HFF-Myc (cell line): ENCODE data around the gene KCNC2.
"Not testable (repeated sequence)": the region's sequence is repeated elsewhere in the genome, so short reads cannot be mapped to it uniquely, and the experiment has no call there.

Experiments used
- DNase-seq: peaks from one replicate; pipeline ENCODE4 v3.0.0-alpha.2; 2011; ENCODE audit warnings: low read depth; ENCODE audit errors: extremely low read depth
- H3K4me3 ChIP-seq: replicated peaks from 2 replicates; pipeline ENCODE4 v1.5.1; 2011; ENCODE audit warnings: low read depth, mild to moderate bottlenecking, control low read depth, low read length
- CTCF ChIP-seq: IDR thresholded peaks from 2 replicates; pipeline ENCODE4 v1.5.1; 2012; ENCODE audit warnings: mild to moderate bottlenecking, low read depth, low read length, control low read depth; ENCODE audit errors: missing control alignments

KCNC2 gene

GRCh38 chr12:75196408-75196807 lies 13.2 kb downstream of the KCNC2 start:
- DNase-seq = no peak
- TF ChIP-seq CTCF = no peak
- H3K4me3 ChIP-seq = no peak overlapping the region

GRCh38 chr12:75194250-75194649 lies 15.4 kb downstream of the KCNC2 start:
- TF ChIP-seq CTCF = no peak
- no peak overlapping the region for H3K4me3 ChIP-seq
- no peak for DNase-seq

GRCh38 chr12:75192196-75192595 lies 17.4 kb downstream of the KCNC2 start:
- no peak for TF ChIP-seq CTCF
- no peak for DNase-seq
- H3K4me3 ChIP-seq = no peak overlapping the region

- TF ChIP-seq CTCF = no peak
- H3K4me3 ChIP-seq = no peak overlapping the region
- no peak for DNase-seq
Measured at GRCh38 chr12:75190846-75191245, 18.8 kb downstream of the KCNC2 start.

GRCh38 chr12:75185881-75186280 lies 23.8 kb downstream of the KCNC2 start:
- DNase-seq, H3K4me3 ChIP-seq: not testable (repeated sequence)

- no peak for DNase-seq
- H3K4me3 ChIP-seq = no peak overlapping the region
- TF ChIP-seq CTCF = no peak
Measured at GRCh38 chr12:75184516-75184915, 25.1 kb downstream of the KCNC2 start.

- no peak overlapping the region for H3K4me3 ChIP-seq
- no peak for TF ChIP-seq CTCF
- DNase-seq = no peak
Measured at GRCh38 chr12:75183967-75184366, 25.7 kb downstream of the KCNC2 start.
